Measurements from ENCODE around the gene VPS37D.
"Not testable (repeated sequence)": the region's sequence is repeated elsewhere in the genome, so short reads cannot be mapped to it uniquely, and the experiment has no call there.

Gene VPS37D

DNA sequence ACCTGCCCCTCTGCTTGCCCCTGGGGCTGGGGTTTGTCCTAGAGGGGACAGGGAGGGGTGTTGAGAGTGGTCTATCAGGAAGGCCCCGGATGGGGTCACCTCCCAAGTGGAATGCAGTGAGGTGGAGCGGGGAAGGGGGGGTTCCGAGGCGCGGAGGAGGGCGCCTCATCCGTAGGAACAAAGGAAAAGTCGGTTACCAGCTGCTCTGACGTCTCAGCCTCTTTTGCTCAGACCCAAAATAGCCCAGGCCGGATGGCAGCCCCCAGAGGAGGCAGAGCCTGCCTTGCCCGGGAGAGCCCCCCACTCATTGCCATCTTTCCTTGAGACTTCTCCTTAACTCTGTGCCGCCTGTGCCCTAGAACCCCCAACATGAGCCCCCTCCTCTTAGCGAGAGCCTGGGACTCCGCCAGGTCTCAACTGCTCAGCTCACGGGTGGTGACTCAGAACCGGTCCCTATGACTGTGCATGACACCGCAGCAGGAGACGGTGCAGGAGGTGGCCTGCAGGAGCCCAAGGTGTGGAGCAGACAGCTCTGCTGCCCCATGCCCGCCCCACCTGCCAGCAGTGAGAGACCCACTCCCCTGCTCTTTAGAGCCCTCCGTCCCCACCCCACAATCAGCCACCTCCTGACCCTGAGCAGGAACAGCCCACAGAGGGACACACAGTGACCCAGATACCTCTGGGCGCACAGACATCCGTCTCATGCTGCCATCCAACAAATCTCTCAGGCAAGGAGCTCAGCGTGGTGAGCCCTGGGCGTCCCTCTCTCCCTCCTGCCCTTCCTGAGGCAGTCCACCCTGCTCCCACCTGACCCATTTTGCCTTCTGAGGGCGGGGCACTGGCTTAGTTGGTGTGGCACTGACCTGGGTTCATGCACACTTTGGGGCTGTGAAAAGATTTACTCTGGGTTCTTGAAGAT, 38.8 kb downstream of the VPS37D start:
- DNase-seq: peak; percentile 94

DNA sequence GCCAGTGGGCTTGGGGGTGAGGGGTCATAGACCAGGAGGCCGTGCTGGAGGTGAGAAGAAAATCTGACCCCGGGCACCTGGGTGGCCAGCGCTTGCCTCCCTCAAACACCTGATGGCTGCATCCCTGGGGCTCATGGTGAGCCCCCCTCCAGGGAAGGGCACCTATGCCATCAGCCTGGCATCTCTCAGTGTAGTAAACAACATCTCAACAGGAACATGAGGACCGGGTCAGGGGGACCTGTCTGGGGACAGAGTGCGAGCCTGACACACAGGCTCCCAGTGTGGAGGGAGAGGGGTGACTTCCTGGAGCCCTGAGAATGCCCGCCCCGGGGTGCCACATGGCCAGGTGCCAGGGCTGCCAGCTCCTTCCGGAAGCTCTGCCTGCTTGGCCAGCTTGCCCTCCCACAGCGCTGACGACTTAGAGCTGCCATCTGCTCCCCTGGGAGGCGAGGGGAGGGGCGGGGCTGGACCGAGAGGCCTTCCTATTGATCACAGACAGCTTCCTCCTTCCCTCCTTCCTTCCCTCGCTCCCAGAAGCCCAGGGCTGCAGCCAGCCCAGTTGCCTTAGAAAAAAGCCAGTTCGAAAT, 39.5 kb downstream of the VPS37D start:
- DNase-seq: no peak

DNA sequence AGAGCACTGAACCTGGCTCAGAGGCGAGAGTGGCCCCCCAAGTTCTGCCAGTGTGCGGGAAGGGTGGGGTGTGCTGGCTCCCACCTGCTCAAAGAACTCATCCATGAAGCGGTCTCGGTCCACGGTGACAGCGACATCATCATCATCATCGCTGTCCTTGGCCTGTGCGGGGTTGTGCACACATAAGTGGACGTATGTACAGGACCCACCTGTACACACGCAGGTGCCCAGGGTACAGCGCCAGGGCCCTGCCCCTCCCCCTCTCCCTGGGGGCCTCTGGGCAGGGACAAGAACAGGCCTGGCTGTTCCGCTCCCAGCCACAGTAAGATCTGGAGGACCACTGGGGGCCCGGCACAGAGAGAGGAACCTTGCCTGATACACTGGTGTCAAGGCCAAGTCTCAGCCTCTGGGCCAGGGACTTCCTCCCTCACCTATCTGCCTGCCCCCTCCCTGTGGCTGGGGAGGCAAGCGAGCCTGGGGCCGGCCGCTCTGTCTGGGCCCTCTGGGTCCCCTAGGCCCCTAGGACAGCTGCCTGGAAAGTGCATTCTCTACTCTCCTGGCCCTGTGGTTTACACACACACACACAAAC, 41.4 kb downstream of the VPS37D start:
- DNase-seq: no peak

DNA sequence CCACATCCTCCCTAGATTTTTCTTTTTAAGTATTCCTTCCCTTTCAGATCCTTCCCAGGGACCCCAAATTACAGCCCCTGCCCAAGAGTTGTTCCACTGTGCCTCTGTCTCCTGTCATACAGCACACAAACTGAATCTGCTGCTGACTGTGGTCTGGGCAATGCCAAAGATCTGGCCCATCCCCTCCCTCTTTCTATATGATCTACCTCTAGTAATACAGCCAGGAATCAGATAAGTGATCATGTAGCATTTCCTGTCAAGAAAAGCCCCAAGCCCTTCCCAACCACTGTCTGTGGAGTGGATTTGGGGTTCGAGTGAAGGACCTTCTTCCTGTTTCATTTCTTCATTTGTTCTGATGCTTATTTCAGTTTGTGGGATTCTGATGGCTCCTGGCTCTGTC, 45.1 kb downstream of the VPS37D start:
- DNase-seq: no peak

DNA sequence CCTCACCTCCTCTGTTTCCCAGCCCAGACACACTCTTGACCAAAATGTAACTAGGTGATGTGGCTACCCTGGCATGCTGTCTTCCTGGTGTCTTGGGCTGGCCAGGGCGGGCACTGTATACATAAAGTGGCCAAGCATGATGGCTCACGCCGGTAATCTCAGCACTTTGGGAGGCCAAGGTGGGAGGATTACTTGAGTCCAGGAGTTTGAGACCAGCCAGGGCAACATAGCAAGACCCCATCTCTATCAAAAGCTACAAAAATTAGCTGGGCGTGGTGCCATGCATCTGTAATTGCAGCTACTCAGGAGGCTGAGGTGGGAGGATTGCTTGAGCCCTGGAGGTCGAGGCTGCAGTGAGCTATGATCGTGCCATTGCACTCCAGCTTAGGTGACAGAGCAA, 45.7 kb downstream of the VPS37D start:
- DNase-seq: not testable (repeated sequence)

DNA sequence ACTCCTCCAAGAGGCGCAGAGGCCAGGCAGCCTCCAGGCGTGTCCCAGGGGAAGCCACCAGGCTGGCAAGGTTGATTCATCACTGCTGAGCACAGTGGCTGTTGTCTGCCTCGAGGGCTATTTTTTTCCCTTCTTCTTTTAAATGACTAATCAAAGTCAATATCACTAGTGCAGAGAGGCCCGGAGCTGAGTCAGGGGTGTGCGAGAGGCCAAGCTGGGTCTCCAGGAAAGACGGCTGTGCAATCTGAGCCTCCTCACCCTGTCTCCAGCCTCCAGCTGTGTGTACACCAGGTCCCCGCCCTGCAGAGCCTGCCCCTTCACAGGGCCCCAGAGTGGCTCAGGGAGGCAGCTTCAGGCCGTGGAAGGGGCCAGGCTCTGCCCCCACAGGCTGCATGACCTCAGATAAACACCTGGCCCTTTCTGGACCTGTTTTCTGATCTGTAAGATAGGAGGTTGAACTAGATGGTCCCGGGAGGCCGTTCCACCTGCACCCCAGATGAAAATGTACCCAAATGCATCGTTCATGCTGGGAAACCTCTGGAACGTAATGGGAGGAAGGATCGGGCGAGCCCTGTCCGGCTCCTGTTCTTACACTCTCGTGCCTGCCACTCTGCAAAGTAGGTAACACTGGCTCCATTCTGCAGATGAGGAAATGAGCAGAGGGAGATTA, 48.2 kb downstream of the VPS37D start:
- peak; percentile 91 for DNase-seq

DNA sequence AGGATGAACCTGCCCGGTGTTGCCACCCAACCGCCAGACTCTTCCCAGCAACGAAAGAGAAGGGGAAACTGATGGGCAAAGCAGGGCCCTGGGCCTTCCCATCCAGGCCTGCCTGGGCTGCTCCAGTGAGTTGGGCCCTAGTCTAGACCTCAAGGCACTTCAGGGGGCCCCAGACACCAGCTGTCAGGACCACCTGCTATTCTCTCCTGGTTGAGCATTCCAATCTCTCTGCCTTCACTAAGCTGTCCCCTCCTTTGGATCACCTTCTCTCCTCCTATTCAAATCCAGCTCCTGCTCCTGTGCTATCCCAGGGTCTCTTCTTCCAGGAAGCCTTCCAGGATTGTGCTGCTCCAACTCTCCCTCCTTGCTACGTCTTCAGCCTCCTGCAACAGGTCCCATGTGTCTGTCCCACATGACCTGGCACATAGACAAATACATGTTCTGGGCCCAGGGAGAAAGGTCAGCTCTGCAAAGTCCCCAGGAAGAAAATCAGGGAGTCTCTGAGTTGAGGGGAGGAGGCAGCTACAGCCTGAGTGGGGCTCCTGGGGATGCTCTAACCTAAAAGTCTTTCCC, 48.8 kb downstream of the VPS37D start:
- no peak for DNase-seq

DNA sequence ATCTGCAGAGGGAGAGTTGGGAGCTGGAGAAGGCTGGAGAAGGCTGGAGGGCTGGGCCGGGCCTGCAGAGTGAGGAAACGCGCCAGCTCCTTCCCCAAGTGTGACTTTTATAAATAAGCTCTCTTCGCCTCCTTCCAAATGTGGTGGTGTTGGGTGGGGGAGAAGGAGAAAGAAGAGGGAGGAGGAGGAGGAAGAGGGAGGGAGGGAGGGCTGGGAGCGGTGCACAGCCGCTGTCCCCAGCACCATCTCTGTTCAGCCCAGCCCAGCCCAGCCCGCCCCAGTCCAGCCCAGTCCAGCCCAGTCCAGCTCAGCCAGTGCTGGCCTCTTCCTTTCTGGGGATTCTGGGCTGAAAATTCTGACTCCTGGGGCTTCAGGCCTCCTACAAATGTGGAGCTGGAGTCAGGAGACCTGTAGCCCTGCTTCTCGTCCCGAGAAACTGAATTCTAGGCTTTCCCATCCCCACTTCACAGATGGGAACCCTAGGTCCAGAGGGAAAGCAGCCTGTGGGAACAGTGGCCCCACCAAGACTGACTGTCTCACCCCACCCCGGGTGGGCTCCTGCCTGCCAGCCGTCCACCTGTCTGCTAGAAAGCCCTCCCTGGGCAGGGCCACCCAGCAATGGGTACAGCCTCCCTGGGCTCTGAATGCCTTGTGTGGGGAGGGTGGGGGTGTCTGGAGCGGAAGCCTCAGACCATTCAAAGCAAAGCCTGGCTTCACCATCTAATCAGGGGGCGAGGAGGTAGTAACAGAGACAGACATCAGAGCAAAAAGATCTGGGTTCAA, 49.6 kb downstream of the VPS37D start:
- DNase-seq: no peak

DNA sequence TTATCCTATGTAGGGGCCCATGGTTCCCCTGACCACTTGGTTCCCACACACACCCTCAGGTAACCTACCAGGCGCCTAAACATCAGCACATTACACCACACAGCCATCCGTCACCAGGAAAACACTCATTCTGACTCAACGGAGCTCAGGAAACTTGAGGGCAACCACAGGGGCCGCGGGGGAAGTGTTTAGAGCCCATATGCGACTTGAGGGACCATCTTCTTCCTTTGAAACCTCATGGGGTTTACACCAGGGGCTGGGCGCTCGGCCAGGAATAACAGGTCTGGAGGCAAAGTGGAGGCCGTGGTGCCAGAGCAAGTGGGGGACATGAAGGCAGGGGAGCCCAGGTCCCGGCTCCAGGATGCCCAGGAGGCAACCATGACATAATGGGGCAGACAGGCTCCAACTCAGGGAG, 50.4 kb downstream of the VPS37D start:
- DNase-seq: peak; percentile 35

DNA sequence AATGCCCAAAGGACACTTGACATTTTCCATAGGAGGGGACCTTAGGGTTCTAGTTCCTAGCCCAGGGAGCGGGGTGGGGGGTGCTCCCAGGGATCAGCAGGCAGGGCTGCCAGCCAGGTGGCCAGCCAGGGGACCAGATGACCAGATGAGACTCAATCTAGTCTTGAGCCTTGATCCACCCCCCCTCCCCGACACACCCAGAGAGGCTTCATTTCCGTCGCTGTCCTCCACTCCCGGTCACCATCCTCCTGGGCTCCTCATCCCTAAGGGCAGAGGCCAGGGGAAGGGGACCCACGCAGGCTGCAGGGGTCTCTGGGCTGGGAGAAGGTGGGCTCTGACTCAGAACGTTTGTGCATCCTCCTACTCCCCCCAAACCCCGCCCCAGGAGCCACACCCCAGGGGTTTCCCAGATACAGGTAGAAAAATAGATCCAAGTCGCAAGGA, 50.8 kb downstream of the VPS37D start:
- peak; percentile 16 for DNase-seq

DNA sequence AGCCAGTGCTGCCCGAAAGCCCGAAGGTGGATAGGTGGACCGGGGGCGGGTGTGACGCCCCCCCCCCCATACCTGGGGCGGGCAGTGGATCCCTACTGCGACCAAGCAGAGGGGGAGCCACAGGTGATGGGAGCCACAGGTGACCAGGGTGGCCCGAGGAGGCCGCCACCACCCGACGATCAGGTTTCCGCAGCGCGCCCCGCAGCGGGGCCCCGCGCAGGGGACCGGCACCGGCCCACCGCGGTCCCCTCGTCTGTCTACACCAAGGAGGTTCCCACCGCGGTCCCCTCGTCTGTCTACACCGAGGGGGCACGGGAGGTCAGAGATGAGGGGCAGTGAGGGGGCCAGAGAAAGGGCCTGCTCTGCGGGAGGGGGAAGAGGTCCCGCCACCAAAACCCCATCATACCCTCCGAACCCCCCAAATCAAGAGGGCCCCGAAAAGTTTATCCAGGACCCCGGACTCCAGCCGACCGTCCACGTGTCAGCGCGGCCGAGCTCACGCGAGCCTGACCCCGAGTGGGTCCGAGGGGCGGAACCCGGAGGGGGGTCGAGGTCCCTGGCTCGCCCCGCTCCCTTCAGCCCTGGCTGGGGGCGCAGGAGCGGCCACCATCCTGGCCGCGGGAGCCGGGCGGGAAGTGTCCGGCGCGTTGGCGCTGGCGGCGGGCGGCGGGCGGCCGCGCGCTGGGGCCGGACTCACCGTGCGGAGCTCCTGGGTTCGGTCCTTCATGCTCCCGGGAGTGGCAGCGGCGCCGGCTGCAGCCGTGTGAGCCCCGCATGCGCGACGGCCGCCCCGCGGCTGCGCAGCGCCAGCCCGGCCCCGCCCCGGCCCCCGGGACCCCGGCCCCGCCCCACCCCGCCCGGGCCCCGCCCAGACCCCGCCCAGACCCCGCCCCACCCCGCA, 51.5 kb downstream of the VPS37D start, which contains the start of gene STX1A:
STX1A (minus strand) TSS at position 765 of the 901 bp plus-strand sequence; CDS start at position 727, 38 bp downstream.
- peak; percentile 85 for DNase-seq

DNA sequence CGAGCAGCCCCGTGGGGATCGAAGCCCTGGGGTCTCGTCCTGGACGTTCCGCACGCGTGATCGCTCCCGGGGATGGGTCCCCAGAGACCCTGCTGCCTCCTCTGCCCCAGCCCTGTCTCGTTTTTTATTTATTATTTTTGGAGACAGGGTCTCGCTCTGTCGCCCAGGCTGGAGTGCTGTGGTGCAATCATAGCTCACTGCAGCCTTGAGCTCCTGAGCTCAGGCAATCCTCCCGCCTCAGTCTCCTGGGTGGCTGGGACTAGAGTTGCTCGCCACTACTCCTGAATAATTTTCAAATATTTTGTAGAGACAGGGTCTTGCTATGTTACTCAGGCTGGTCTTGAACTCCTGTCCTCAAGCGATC, 52.2 kb downstream of the VPS37D start:
- DNase-seq: no peak

DNA sequence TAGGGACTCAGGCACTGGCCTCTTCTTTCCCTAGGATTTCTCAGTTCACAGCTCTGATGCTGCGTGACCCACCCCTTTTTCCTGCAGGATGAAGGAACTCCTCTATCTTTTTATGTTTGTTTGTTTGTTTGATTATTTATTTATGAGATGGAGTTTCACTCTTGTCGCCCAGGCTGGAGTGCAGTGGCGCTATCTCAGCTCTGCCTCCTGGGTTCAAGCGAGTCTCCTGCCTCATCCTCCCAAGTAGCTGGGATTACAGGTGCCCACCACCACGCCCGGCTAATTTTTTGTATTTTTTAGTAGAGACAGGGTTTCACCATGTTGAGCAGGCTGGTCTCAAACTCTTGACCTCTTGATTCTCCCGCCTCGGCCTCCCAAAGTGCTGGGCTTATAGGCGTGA, 52.8 kb downstream of the VPS37D start:
- DNase-seq: not testable (repeated sequence)

DNA sequence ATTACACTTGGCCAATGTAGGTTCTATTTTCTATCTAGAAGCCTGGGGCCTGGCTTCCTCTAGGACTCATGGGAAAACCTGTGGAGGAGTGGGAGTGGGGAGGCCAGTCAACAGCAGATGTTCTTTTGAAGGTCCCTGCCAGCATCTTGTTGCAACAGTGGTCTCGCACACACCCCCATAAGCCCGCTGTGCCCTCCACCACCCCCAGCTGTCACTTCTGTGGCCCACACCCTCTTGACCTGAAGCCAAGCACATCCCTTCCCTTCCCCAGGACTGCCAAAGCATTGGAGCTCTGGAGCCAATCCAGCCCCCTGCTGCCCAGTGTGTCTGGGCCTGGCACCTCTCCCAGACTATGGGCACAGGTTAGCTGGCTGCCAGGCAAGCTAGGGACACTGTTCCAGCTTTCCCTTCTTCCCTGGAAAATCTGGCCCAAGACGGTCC, 53.8 kb downstream of the VPS37D start:
- DNase-seq: peak; percentile 11

Measured in 8988T (cell line).